HG02840 (cell line): ENCODE measurements around the gene STX4.

Source experiments
- ATAC-seq: cut with Tn5 transposase; IDR thresholded peaks from one replicate; pipeline ENCODE4 v1.9.1; 2021; ENCODE audit warnings: mild to moderate bottlenecking, moderate library complexity, moderate number of reproducible peaks; ENCODE audit not compliant: unreplicated experiment, low FRiP score

Gene STX4

DNA sequence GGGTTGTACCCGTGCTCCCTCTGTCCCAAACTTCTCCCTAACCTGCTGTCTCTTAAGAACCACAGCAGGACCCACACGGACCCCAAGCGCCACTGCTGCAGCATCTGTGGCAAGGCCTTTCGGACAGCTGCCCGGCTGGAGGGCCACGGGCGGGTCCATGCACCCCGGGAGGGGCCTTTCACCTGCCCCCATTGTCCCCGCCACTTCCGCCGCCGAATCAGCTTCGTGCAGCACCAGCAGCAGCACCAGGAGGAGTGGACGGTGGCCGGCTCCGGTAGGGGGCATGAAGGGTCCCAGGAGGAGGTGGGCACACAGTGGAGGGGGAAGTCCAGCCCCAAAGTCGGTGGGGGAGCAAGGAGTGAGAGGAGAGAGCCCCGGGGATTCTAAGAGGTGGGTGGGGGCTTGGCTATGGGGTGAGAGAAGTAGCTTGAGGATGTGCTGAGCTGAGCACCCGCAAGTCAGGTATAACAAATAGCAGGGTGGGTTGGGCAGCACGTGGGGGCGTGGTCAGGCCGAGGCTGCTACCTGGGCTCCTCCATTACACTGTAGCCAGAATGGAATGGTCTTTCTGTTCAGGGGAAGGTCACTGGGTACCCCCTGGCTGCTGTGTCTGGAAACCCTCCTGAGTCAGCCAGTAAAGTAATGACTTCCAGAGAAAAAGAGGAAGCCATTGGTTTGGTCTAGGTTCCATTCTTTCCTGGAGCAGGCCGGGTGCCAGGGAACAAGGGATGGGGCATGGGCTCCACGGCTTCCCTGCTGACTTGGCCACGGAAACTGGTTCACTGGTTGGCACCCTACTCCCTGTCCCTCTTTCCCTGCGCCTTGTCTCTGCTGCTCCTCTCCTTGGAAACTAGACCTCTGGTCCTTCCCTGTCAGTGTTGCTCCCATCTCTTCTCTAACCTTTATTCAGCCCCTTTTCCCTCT lies 48.3 kb downstream of the STX4 start:
- ATAC-seq, result no peak

DNA sequence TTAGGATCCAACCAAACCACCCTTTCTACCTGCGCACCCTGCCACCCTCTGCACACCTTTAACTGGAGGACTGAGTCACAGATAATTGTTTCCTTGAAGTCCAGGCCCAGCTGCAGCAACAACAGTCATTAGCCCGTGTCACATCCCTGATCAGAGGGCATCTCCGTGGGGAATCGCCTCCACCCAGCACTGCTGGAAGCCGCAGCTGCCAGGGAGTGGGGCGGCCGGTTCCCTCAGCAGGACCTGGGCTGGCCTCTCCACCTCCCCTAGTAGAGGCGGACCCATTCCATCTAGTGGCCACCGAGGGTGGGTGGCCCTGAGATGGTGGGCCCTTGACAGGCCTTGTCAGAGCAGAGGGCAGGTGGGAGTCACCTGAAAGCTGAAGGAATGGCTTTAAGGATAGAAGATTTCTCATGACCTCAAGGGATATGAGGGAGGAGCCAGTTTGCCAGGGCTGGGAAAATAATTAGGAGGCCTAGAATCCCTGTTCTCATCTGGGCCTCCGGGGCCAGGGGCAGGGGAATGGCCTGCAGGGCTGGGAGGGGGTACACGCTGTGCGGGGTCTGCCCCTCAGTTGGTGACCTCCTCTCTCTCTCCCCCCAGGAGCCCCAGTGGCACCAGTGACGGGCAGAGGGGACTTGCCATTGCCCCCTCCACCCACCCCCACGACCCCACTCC lies 49.1 kb downstream of the STX4 start:
- ATAC-seq, result no peak

DNA sequence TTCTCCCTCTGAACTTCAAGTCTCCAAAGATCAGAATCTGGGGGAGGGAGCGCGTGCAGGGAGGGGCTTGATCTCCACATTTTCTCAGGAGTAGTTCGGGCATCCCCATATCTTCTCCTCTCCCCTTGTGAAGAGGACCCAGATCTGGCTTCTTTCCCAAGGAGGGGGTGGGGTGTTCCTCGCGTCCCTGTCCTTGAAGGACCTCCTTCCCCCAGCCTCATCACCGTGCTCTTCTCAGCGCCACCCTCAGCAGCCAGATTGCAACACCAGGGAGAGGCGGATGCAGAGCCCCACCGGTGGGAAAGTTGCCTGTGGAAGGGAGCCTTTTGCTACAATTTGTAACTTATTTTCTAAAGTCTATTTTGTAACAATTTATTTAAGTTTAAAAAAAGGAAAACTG lies 49.7 kb downstream of the STX4 start:
- ATAC-seq, result no peak

DNA sequence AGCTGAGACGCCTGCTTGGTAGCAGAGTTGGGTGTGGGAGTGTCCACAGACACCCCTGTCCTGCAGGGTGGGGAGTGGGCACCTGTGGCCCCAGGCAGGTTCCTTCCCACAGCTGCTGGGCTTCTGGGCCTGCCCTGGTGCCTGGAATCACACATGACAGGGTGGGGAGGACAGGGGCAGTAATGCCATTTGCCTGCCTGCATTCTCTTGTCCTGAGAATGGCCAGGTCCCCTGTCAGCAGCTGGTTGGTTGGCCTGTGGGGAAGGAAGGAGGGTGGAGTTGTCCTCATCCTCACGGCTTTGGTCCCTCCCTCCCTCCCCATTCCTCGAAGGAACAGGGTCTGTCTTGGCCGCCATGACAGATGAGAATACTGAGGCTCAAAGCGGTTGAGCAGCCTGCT lies 50.2 kb downstream of the STX4 start:
- ATAC-seq, result no peak

DNA sequence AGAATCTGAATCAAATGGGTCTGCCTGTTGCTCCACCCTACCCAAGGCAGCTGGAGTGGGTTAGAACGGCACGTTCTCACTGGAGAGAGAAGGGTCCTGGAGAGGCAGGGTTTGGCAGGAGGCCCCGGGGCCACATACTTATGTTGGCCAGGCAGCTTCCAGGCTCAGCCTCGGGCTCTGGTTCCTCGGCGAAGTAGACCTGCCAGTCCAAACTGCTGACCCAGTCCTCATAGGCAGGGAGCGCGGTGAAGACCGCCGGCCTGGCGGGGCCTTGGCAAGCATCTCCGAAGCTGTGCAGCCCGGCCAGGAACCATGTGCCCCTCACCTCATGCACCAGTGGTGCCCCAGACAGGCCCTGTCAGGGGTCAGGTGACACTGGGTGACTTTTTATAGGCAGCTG lies 50.6 kb downstream of the STX4 start:
- no peak for ATAC-seq

DNA sequence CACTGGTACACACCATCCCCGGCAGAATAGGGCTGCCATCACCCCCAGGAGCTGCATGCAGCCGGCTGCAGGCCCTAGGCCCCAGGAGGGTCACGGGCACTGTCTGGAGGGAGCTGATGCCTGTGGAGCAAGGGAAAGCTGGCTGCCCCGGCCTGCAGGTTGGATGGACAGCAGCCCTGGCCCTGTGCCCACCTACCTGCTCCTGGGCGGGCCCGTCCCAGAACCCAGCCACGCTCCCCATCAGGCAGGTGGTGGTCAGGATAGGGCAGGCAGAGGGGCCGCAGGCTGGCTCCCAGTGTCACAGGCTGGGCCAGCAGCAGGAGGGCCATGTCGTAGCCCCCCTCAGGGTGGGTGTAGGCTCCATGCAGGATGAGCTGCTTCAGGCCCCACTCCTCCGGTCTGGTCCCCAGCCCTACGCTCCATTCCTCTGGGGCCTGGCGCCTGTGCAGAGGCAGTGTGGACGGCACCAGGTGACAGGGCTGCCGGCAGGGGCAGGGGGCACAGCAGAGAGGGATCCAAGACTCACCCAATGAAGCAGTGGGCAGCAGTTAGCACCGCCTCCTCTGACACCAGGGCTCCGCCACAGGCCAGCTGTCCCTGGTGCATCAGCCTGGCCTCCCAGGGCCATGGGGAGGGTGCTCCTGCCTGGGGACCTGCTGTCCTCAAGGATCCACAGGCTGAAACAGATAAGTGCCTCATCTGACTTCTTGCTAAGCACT lies 51.4 kb downstream of the STX4 start:
- ATAC-seq, result no peak

DNA sequence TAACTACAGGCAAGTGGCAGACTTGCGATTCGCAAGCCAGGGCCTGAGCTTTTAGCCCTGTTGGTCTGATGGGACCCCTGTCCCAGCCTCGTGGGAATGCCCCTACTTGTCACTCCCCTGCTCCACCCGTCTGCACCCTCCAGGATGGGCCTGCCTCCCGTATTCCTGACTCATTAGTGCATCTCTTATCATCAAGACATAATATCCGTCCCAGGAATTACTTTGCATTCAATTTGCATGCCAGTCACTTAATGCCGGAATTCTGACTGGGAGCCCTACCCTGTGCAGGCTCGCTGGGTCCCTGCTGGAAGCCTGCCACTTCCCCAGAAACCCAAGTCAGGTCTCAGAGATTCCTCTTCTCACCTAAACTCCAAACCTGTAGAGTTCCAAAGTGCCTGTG lies 52.1 kb downstream of the STX4 start:
- ATAC-seq, result no peak

DNA sequence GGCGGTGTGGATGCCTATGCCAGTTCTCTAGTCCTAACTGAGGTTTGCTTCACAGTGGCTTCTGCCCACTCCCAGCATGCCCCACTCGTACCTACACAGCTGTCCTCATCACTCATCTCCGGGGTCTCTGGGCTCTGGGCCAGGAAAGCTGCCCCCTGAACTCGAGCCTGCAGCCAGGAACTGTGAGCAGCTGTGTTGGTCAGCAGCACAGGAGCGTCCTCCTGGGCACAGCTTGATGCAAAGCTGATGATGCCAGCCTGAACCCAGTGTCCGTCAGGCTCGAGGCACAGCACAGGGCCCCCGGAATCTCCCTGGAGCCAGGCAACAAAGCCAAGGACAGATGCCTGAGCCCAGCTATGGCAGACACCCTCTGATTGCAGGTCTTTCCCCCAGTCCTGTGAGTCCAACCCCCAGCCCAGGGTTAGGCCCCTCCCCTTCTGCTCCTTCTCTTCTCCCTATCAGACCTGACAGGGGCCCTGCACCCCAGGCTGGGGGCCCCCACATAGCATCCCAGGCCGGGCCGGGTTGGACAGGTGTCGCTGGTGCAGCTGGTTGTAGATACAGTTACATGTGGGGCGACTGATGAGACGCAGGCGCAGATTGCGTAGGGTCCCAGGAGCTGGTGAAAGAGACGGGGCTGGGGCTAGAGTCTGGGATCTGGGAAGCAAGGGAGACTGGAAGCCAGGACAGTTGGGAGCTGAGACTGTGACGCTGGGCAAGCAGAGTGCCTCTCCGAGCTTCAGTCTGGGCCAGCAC lies 52.7 kb downstream of the STX4 start:
- no peak for ATAC-seq

DNA sequence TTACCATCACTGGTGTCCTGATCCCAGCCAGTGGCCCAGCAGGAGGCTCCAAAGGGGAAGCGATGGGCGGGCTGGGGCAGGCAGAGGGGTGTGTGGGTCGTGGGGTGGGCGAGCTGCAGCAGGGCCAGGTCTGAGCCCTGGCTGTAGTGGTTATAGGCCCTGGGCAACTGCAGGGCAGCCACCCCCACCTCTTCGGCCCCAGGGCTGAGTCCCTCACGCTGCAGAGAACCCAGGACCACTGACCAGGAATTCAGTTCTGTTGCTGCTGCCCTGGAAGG lies 53.2 kb downstream of the STX4 start:
- ATAC-seq, result no peak

DNA sequence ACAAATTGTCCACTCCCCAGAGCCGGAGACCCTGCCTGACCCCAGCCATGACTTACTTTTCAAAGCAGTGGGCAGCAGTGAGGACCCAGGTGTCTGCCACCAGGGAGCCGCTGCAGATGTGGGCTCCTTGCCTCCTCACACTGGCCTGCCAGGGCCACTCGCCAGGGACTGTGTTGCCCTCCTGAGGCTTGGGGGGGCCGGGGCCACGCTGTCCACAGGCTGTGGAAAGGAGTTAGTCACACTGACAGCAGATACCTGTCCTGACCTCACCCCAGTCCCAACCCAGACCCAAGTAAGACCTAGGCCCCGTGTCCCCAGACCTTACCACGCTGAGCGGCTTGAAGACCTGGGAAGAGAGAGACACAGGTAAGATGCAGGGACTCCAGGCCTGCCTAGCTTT lies 54.1 kb downstream of the STX4 start:
- no peak for ATAC-seq

DNA sequence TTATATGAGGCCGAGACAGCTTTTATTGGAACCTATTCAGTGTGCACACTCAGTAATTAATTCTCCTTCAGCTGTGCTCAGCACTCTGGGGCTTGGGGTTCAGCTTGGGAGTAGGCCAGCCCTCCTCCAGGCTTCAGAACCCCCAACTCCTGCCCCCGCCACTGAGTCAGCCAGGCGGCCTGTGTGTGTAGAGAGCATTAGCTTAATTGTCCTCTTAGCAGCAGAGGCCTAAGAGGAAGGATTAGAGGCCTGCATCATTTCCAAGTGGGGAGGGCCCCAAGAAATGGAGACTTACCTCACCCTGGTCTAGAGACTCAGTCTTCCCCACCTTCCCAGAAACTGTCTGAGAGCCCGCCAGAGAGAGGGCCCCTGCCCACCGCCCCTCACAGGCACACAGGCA lies 54.6 kb downstream of the STX4 start:
- no peak for ATAC-seq

DNA sequence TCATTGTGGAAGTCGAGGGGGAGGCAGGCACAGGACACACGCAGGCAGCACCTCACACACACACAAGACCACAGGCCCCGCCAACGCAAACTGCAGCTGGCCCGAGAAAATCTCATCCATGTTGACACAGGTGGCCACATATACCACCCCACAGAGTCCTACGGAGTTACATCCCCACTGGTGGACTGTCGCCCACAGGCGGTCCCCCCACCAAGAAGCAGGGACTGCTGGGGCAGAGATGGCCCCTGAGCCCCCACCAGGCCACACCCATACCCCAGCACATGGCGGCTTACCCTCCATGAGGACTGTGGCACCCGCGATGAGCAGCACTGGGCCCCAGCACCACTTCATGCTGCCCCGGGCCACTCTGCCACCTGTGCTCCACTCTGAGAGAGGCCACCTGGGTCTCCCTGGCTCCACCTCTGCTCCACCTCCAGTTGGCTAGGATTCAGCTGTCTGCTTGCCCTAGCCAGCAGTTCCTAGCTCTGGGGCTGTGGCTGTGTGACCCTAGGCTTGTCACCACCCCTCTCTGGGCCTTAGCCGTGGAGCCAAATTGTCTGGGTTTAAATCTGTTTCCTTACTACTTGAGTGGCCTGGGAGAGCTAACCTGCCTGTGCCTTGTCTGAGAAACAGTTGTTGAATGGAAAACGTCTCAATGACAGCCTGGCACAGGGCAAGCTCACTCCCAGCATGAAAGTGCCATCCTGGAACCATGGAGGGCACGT lies 55.3 kb downstream of the STX4 start, which contains the start of gene PRSS53:
TSS of gene PRSS53 (minus strand) at position 485 of the 725 bp plus-strand sequence. CDS start at position 351, 134 bp downstream.
- no peak for ATAC-seq

DNA sequence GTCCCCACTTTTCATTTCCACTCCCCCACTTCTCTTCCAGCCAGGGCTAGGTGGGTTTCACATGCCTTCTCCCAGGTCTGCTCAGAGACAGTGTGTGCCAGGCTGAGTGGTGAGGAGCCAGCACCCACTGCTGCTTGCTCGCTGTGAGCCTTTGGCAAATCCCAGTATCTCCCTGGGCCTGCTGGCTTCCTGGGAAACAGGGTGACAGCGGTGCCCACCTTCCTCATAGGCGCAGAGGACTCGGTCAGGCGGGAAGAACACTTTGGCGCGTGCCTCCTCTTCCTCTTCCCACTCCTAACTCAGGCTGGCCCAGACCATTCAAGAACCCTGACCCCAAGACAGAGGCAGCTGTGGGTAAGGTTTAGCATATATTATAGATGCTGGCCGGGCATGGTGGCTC lies 55.8 kb downstream of the STX4 start:
- ATAC-seq, result no peak
